Keratinocyte (primary cell): ENCODE measurements around the gene ZMIZ1. TPM values are rescaled to one million over a fixed set of nuclear protein-coding genes. Genes with fewer than 3 reads are reported as not detected.

ENCODE experiments used
- DNase-seq: peaks from one replicate; pipeline ENCODE4 v3.0.0-alpha.2; 2011; ENCODE audit warnings: low read depth, missing footprints, low spot score
- FAIRE-seq: peaks from 2 replicates; lab custom pipeline; 2011; peaks lifted over from hg19 to GRCh38; lab: Jason Lieb, UNC
- H2AFZ ChIP-seq: 2 replicates; pipeline ENCODE4 v1.6.0; 2012; ENCODE audit warnings: low read length, control low read depth, inconsistent platforms; ENCODE audit not compliant: control insufficient read depth
- H3K27ac ChIP-seq: 2 replicates; pipeline ENCODE4 v1.5.1; 2011; ENCODE audit warnings: low read length; ENCODE audit not compliant: control insufficient read depth, insufficient read depth
- H3K27me3 ChIP-seq: 3 replicates; pipeline ENCODE4 v1.6.0; 2011; ENCODE audit warnings: low read length; ENCODE audit not compliant: control insufficient read depth, insufficient read depth; ENCODE audit errors: extremely low read depth
- H3K36me3 ChIP-seq, 2 experiments: 2 replicates in 1 of 2; 3 replicates in 1 of 2; pipeline ENCODE4 v1.5.1; 2011; ENCODE audit warnings: low read length in 2 of 2, mild to moderate bottlenecking in 1 of 2; ENCODE audit not compliant: control insufficient read depth in 2 of 2, insufficient read depth in 2 of 2; ENCODE audit errors: extremely low read depth in 1 of 2
- H3K4me1 ChIP-seq: 3 replicates; pipeline ENCODE4 v1.5.1; 2011; ENCODE audit warnings: low read length; ENCODE audit not compliant: control insufficient read depth, insufficient read depth; ENCODE audit errors: extremely low read depth
- H3K4me2 ChIP-seq: 3 replicates; pipeline ENCODE4 v1.6.0; 2011; ENCODE audit warnings: low read depth, low read length; ENCODE audit not compliant: control insufficient read depth, insufficient read depth; ENCODE audit errors: extremely low read depth
- H3K4me3 ChIP-seq, 3 experiments: fragments of 200-600 bp in 1 of 3; sonication (generic) in 1 of 3; 2 replicates in 2 of 3; 3 replicates in 1 of 3; pipeline ENCODE4 v1.5.1; 2011 to 2016; ENCODE audit warnings: low read length in 3 of 3, mild to moderate bottlenecking in 3 of 3, control low read depth in 2 of 3, inconsistent platforms in 1 of 3, low read depth in 1 of 3, mixed read lengths in 1 of 3, mixed run types in 1 of 3, moderate library complexity in 1 of 3; ENCODE audit not compliant: control insufficient read depth in 2 of 3, insufficient read depth in 2 of 3; ENCODE audit errors: extremely low read depth in 1 of 3
- H3K79me2 ChIP-seq: 2 replicates; pipeline ENCODE4 v1.6.0; 2012; ENCODE audit warnings: low read length; ENCODE audit not compliant: control insufficient read depth, insufficient read depth
- H3K9ac ChIP-seq: 3 replicates; pipeline ENCODE4 v1.6.0; 2011; ENCODE audit warnings: low read length; ENCODE audit not compliant: control insufficient read depth, insufficient read depth; ENCODE audit errors: extremely low read depth
- H3K9me1 ChIP-seq: 3 replicates; pipeline ENCODE4 v1.6.0; 2011; ENCODE audit warnings: low read length; ENCODE audit not compliant: control insufficient read depth, insufficient read depth; ENCODE audit errors: extremely low read depth
- H3K9me3 ChIP-seq: 2 replicates; pipeline ENCODE4 v1.5.1; 2012; ENCODE audit warnings: low read depth, low read length; ENCODE audit not compliant: control insufficient read depth
- H4K20me1 ChIP-seq: 3 replicates; pipeline ENCODE4 v1.6.0; 2011; ENCODE audit warnings: low read length; ENCODE audit not compliant: control insufficient read depth, insufficient read depth; ENCODE audit errors: extremely low read depth
- EZH2 ChIP-seq: IDR thresholded peaks from one replicate; pipeline ENCODE4 v1.6.1; 2012; ENCODE audit warnings: inconsistent platforms, mild to moderate bottlenecking, low read length, moderate library complexity
- dilution Hi-C: fragments of 300-500 bp; cut with MboI; formaldehyde crosslinking; loops from one replicate; pipeline ENCODE4 v1.7.0; 2020; ENCODE audit warnings: low sequenced_read_pairs; ENCODE audit not compliant: extremely low pct_ligation_motif_present
- polyA plus RNA-seq, 5 experiments: library from polyadenylated mRNA; depleted of rRNA in 3 of 5; stranded (reverse) in 3 of 5; stranded (forward) in 1 of 5; unstranded in 1 of 5; fragments of >200 nt; gene quantifications; 1 replicate in 1 of 5; 2 replicates in 3 of 5; 3 replicates in 1 of 5; pipeline versions ENCODE4 v1.2.1 to v1.2.3, GENCODE V29; 2011 to 2012; ENCODE audit warnings: missing spikeins in 2 of 5, low read depth in 1 of 5, low replicate concordance in 1 of 5
- TF ChIP-seq, protein P1 (sequence below), 3 experiments: IDR thresholded peaks in 1 of 3; conservative IDR thresholded peaks in 1 of 3; optimal IDR thresholded peaks in 1 of 3; 2 replicates in 2 of 3; 3 replicates in 1 of 3; pipeline versions ENCODE3 to v1.5.1; 2011; ENCODE audit warnings: low read length in 3 of 3, mild to moderate bottlenecking in 3 of 3, moderate library complexity in 2 of 3, control low read depth in 1 of 3, inconsistent platforms in 1 of 3; ENCODE audit not compliant: insufficient read depth in 2 of 3; ENCODE audit errors: extremely low read depth in 1 of 3

ZMIZ1 gene
- polyA plus RNA-seq, 1 donor (not counting 4 experiments of a cell fraction or from before 2014, with no cell fraction given), result 1.8 TPM

DNA sequence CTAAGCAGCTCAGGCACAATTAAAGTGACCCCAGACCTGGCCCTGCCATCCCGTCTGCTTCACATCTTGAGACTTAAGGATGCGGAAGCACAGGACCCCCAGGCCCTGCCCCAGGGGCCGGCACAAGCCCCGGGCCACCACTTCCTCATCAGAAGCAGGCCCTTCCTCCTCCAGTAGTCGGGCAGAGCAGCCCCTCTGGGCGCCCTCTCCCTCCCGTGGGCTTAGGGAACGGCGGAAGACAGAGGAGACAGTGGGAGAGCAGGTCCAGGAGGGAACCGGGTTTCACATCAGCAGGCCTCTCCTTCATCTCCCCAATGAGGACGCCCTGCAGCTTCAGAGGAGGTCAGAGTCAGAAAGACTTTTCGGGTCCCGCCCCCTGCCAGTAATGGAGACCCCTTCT, 142.8 kb downstream of the ZMIZ1 start:
- DNase-seq (no peak), FAIRE-seq (no peak)
- no peaks in the 10 kb centered on the region for H4K20me1 ChIP-seq
- H3K4me1 ChIP-seq, result no peaks in the 10 kb centered on the region
- no peak overlapping the region for H3K4me2 ChIP-seq
- no peaks in the 10 kb centered on the region for H3K9me3 ChIP-seq
- H3K36me3 ChIP-seq, result peaks cover 10 to 19% of the 10 kb centered on the region in 2 experiments
- dilution Hi-C loops, result no loop called here
- no peaks in the 10 kb centered on the region for H3K9me1 ChIP-seq
- H3K27ac ChIP-seq, result no peak overlapping the region
- H2AFZ ChIP-seq, result no peak overlapping the region
- no peak overlapping the region for H3K9ac ChIP-seq
- no peaks in the 10 kb centered on the region for H3K79me2 ChIP-seq
- no peak overlapping the region for H3K4me3 ChIP-seq
- no peaks in the 10 kb centered on the region for H3K27me3 ChIP-seq
- no peak for TF ChIP-seq EZH2
- TF ChIP-seq, protein P1, sequence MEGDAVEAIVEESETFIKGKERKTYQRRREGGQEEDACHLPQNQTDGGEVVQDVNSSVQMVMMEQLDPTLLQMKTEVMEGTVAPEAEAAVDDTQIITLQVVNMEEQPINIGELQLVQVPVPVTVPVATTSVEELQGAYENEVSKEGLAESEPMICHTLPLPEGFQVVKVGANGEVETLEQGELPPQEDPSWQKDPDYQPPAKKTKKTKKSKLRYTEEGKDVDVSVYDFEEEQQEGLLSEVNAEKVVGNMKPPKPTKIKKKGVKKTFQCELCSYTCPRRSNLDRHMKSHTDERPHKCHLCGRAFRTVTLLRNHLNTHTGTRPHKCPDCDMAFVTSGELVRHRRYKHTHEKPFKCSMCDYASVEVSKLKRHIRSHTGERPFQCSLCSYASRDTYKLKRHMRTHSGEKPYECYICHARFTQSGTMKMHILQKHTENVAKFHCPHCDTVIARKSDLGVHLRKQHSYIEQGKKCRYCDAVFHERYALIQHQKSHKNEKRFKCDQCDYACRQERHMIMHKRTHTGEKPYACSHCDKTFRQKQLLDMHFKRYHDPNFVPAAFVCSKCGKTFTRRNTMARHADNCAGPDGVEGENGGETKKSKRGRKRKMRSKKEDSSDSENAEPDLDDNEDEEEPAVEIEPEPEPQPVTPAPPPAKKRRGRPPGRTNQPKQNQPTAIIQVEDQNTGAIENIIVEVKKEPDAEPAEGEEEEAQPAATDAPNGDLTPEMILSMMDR (optimal IDR thresholded peaks at IDR 0.05 in 1 of 3, IDR thresholded peaks at IDR 0.05 in 1 of 3, conservative IDR thresholded peaks at IDR 0.05 in 1 of 3; ENCODE audit: extremely low read depth in 1 of 3, insufficient read depth in 2 of 3, low read length in 3 of 3), result no peak

DNA sequence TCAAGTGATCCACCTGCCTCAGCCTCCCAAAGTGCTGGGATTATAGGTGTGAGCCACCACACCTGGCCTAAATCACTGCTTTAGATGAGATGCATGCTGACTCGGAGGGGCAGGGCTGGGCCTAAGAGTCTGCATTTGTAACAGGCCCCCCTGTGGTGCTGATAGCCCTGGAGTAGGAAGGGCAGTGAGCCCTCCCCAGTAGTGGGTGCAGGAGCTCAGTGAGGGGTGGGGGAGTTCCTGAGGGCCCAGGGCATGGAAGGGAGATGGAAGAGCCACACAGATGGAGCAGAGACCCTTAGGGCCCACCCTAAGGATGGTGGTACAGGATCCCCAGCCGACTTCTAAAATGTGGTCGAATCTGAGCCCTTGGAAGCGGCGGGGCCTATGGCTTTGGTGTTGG, 146.8 kb downstream of the ZMIZ1 start:
- TF ChIP-seq, protein P1 (optimal IDR thresholded peaks at IDR 0.05 in 1 of 3, IDR thresholded peaks at IDR 0.05 in 1 of 3, conservative IDR thresholded peaks at IDR 0.05 in 1 of 3; ENCODE audit: extremely low read depth in 1 of 3, insufficient read depth in 2 of 3, low read length in 3 of 3), result no peak
- no peak for TF ChIP-seq EZH2
- dilution Hi-C loops, result no loop called here

More for the DNA sequence above, 146.8 kb downstream of the ZMIZ1 start:
- no peak for DNase-seq
- H3K36me3 ChIP-seq, result peaks cover 8 to 10% of the 10 kb centered on the region in 2 experiments
- no peak overlapping the region for H3K27ac ChIP-seq
- H3K4me2 ChIP-seq, result no peak overlapping the region
- no peak for FAIRE-seq
- H3K79me2 ChIP-seq, result no peaks in the 10 kb centered on the region
- H3K4me3 ChIP-seq, result no peak overlapping the region
- H3K9me3 ChIP-seq, result no peaks in the 10 kb centered on the region
- H4K20me1 ChIP-seq, result no peaks in the 10 kb centered on the region
- peaks cover 1% of the 10 kb centered on the region for H3K4me1 ChIP-seq
- no peak overlapping the region for H3K9ac ChIP-seq
- no peak overlapping the region for H2AFZ ChIP-seq
- no peaks in the 10 kb centered on the region for H3K9me1 ChIP-seq
- H3K27me3 ChIP-seq, result no peaks in the 10 kb centered on the region
